HG03521 (cell line): ENCODE results near the gene CLN3.
"Not testable (repeated sequence)": the region's sequence is repeated elsewhere in the genome, so short reads cannot be mapped to it uniquely, and the experiment has no call there.

Source experiments
- ATAC-seq: cut with Tn5 transposase; IDR thresholded peaks from one replicate; pipeline ENCODE4 v1.9.1; 2021; ENCODE audit warnings: mild to moderate bottlenecking, moderate library complexity; ENCODE audit not compliant: unreplicated experiment

The CLN3 gene

GRCh38 chr16:28514246-28514645 lies 22.4 kb upstream of the CLN3 start:
- no peak for ATAC-seq

GRCh38 chr16:28513484-28514181 lies 21.8 kb upstream of the CLN3 start:
- ATAC-seq: no peak

- ATAC-seq: no peak
These were observed 20.2 kb upstream of the CLN3 start for GRCh38 chr16:28511801-28512789.

GRCh38 chr16:28511031-28511430 lies 19.2 kb upstream of the CLN3 start:
- ATAC-seq: no peak

- ATAC-seq: no peak
These were observed 13.7 kb upstream of the CLN3 start for GRCh38 chr16:28505489-28506137.

- no peak for ATAC-seq
These were observed 13.0 kb upstream of the CLN3 start for GRCh38 chr16:28504707-28505404.

- no peak for ATAC-seq
These were observed 11.8 kb upstream of the CLN3 start for GRCh38 chr16:28503470-28504259.

GRCh38 chr16:28502290-28502689 lies 10.4 kb upstream of the CLN3 start:
- ATAC-seq: no peak

GRCh38 chr16:28501258-28502232 lies 9.7 kb upstream of the CLN3 start:
- ATAC-seq: no peak

- not testable (repeated sequence) for ATAC-seq
These were observed 8.8 kb upstream of the CLN3 start for GRCh38 chr16:28500476-28501180.

GRCh38 chr16:28499854-28500253 lies 8.0 kb upstream of the CLN3 start:
- ATAC-seq: no peak

GRCh38 chr16:28498666-28499381 lies 7.0 kb upstream of the CLN3 start:
- ATAC-seq: no peak

- ATAC-seq: no peak
These were observed 6.2 kb upstream of the CLN3 start for GRCh38 chr16:28497861-28498599.

- ATAC-seq: no peak
These were observed 5.5 kb upstream of the CLN3 start for GRCh38 chr16:28497386-28497785.

GRCh38 chr16:28496844-28497243 lies 5.0 kb upstream of the CLN3 start:
- no peak for ATAC-seq

- no peak for ATAC-seq
These were observed 4.2 kb upstream of the CLN3 start for GRCh38 chr16:28495795-28496749.
